H9 (cell line): Measurements from ENCODE around the gene DOC2B. TPM values are rescaled to one million over a fixed set of nuclear protein-coding genes. Genes with fewer than 3 reads are reported as not detected.
A peak's percentile ranks its signal among the peaks of the same experiment; 100 is the strongest.

Source experiments
- DNase-seq: peaks from one replicate; pipeline ENCODE4 v3.0.0-alpha.2; 2017
- H2AFZ ChIP-seq: one replicate; pipeline ENCODE4 v1.6.1; 2013; ENCODE audit warnings: mild to moderate bottlenecking, low read length, control low read depth, moderate library complexity
- H2AK5ac ChIP-seq: 2 replicates; pipeline ENCODE4 v1.6.1; 2013; ENCODE audit warnings: low read length, control low read depth, mixed read lengths; ENCODE audit not compliant: insufficient read length
- H2BK120ac ChIP-seq: one replicate; pipeline ENCODE4 v1.6.1; 2013; ENCODE audit warnings: low read depth, mild to moderate bottlenecking, low read length, control low read depth, inconsistent platforms; ENCODE audit not compliant: poor library complexity, severe bottlenecking
- H2BK12ac ChIP-seq: 2 replicates; pipeline ENCODE4 v1.6.1; 2013; ENCODE audit warnings: low read length, control low read depth, mixed read lengths, low read depth; ENCODE audit not compliant: insufficient read length
- H2BK15ac ChIP-seq: 2 replicates; pipeline ENCODE4 v1.6.1; 2013; ENCODE audit warnings: low read depth, low read length, control low read depth
- H2BK20ac ChIP-seq: one replicate; pipeline ENCODE4 v1.6.1; 2013; ENCODE audit warnings: low read depth, mild to moderate bottlenecking, low read length, control low read depth, inconsistent platforms; ENCODE audit not compliant: poor library complexity, severe bottlenecking
- H2BK5ac ChIP-seq: 2 replicates; pipeline ENCODE4 v1.6.1; 2013; ENCODE audit warnings: low read length, control low read depth, mixed read lengths; ENCODE audit not compliant: insufficient read length
- H3K14ac ChIP-seq: 2 replicates; pipeline ENCODE4 v1.6.1; 2013; ENCODE audit warnings: low read length, control low read depth; ENCODE audit not compliant: insufficient read depth
- H3K18ac ChIP-seq: 2 replicates; pipeline ENCODE4 v1.6.1; 2013; ENCODE audit warnings: low read depth, mild to moderate bottlenecking, mixed read lengths, low read length, control low read depth; ENCODE audit not compliant: insufficient read length
- H3K23ac ChIP-seq: 2 replicates; pipeline ENCODE4 v1.6.1; 2013; ENCODE audit warnings: low read length, control low read depth, mixed read lengths, low read depth; ENCODE audit not compliant: insufficient read length
- H3K23me2 ChIP-seq: 2 replicates; pipeline ENCODE4 v1.6.1; 2013; ENCODE audit warnings: low read depth, mild to moderate bottlenecking, mixed read lengths, low read length, control low read depth; ENCODE audit not compliant: insufficient read length, poor library complexity, severe bottlenecking
- H3K27ac ChIP-seq: 2 replicates; pipeline ENCODE4 v1.5.1; 2013; ENCODE audit warnings: low read length, control low read depth, mixed read lengths, low read depth; ENCODE audit not compliant: insufficient read length
- H3K27me3 ChIP-seq: 2 replicates; pipeline ENCODE4 v1.6.1; 2013; ENCODE audit warnings: low read length, control low read depth, inconsistent platforms; ENCODE audit not compliant: insufficient read depth
- H3K4ac ChIP-seq: 2 replicates; pipeline ENCODE4 v1.6.1; 2013; ENCODE audit warnings: low read depth, mild to moderate bottlenecking, control low read depth, inconsistent platforms, low read length, moderate library complexity
- H3K4me1 ChIP-seq: 2 replicates; pipeline ENCODE4 v1.6.1; 2013; ENCODE audit warnings: low read length, control low read depth, inconsistent platforms; ENCODE audit not compliant: insufficient read depth
- H3K4me2 ChIP-seq: 2 replicates; pipeline ENCODE4 v1.6.1; 2013; ENCODE audit warnings: low read length, control low read depth, mixed read lengths; ENCODE audit not compliant: insufficient read length, insufficient read depth
- H3K56ac ChIP-seq: 2 replicates; pipeline ENCODE4 v1.6.1; 2013; ENCODE audit warnings: low read depth, mild to moderate bottlenecking, mixed read lengths, low read length, control low read depth; ENCODE audit not compliant: insufficient read length
- H3K79me1 ChIP-seq: 2 replicates; pipeline ENCODE4 v1.6.1; 2013; ENCODE audit warnings: low read depth, mild to moderate bottlenecking, moderate library complexity, low read length, control low read depth, inconsistent platforms; ENCODE audit not compliant: insufficient read depth, poor library complexity, severe bottlenecking
- H3K79me2 ChIP-seq: 2 replicates; pipeline ENCODE4 v1.6.1; 2013; ENCODE audit warnings: low read length, control low read depth, inconsistent platforms; ENCODE audit not compliant: insufficient read depth
- H3K9ac ChIP-seq: 2 replicates; pipeline ENCODE4 v1.6.1; 2013; ENCODE audit warnings: low read length, control low read depth, mixed read lengths; ENCODE audit not compliant: insufficient read length; ENCODE audit errors: extremely low read depth
- H3K9me3 ChIP-seq: one replicate; pipeline ENCODE4 v1.6.1; 2013; ENCODE audit warnings: low read depth, low read length, inconsistent platforms; ENCODE audit not compliant: control insufficient read depth
- H3T11ph ChIP-seq: one replicate; pipeline ENCODE4 v1.6.1; 2013; ENCODE audit warnings: mild to moderate bottlenecking, low read length, control low read depth, inconsistent platforms
- H4K20me1 ChIP-seq: one replicate; pipeline ENCODE4 v1.6.1; 2013; ENCODE audit not compliant: control insufficient read depth, insufficient read length, insufficient read depth
- H4K5ac ChIP-seq: 2 replicates; pipeline ENCODE4 v1.6.1; 2013; ENCODE audit warnings: low read depth, mild to moderate bottlenecking, mixed read lengths, low read length, control low read depth; ENCODE audit not compliant: insufficient read length
- H4K8ac ChIP-seq: replicated peaks from 2 replicates; pipeline ENCODE4 v1.6.1; 2013; ENCODE audit warnings: low read length, control low read depth, mixed read lengths, low read depth; ENCODE audit not compliant: insufficient read length
- H4K91ac ChIP-seq: 2 replicates; pipeline ENCODE4 v1.6.1; 2013; ENCODE audit warnings: low read depth, mild to moderate bottlenecking, moderate library complexity, mixed read lengths, low read length, control low read depth; ENCODE audit not compliant: insufficient read length
- H3K27ac Mint-ChIP-seq, 3 experiments: 2 replicates in 2 of 3; 3 replicates in 1 of 3; pipeline ENCODE4 v1.8.0; 2020 to 2021; ENCODE audit warnings: mixed read lengths in 3 of 3, mild to moderate bottlenecking in 1 of 3, moderate library complexity in 1 of 3
- H3K27me3 Mint-ChIP-seq: 2 replicates; pipeline ENCODE4 v1.8.0; 2021; ENCODE audit warnings: low read depth, mild to moderate bottlenecking, moderate library complexity, mixed read lengths
- H3K36me3 Mint-ChIP-seq, 3 experiments: 2 replicates in 2 of 3; 3 replicates in 1 of 3; pipeline ENCODE4 v1.8.0; 2020 to 2021; ENCODE audit warnings: low read depth in 3 of 3, mixed read lengths in 3 of 3; ENCODE audit not compliant: insufficient read depth in 1 of 3
- H3K4me1 Mint-ChIP-seq, 2 experiments: 2 replicates each; pipeline ENCODE4 v1.8.0; 2020; ENCODE audit warnings: mixed read lengths in 2 of 2
- H3K4me3 Mint-ChIP-seq, 2 experiments: 2 replicates in 1 of 2; 3 replicates in 1 of 2; pipeline ENCODE4 v1.8.0; 2020 to 2021; ENCODE audit warnings: mild to moderate bottlenecking in 2 of 2, mixed read lengths in 2 of 2, moderate library complexity in 1 of 2
- H3K9me3 Mint-ChIP-seq, 2 experiments: 2 replicates in 1 of 2; 3 replicates in 1 of 2; pipeline ENCODE4 v1.8.0; 2020; ENCODE audit warnings: mild to moderate bottlenecking in 2 of 2, mixed read lengths in 2 of 2, moderate library complexity in 1 of 2
- CTCF ChIP-seq: fragments of 200-600 bp; sonication (generic); conservative IDR thresholded peaks from 3 replicates; pipeline ENCODE4 v1.8.0; 2021; ENCODE audit warnings: antibody characterized with exemption, mild to moderate bottlenecking
- WGBS: extraction: QIAGEN DNeasy Blood & Tissue Kit; methylation state at CpG from one replicate; pipeline ENCODE4 v1.1.7; 2013; ENCODE audit warnings: missing lambda C conversion rate, low lambda C conversion rate, mixed read lengths; ENCODE audit not compliant: insufficient read length; ENCODE audit errors: extremely low coverage; 5-methylcytosine and 5-hydroxymethylcytosine counted together
- total RNA-seq: library from RNA; stranded (reverse); gene quantifications from 2 replicates; pipeline ENCODE4 v1.2.1, GENCODE V29; 2021

The DOC2B gene
- total RNA-seq, 1 experiment from 2014 or later, result 2.1 TPM

GRCh38 chr17:192666-193425, 11.4 kb upstream of the DOC2B start:
- Histone ChIP-seq H4K8ac (no peak overlapping the region), H3K23ac (no peak overlapping the region), H3T11ph (no peak overlapping the region), H4K91ac (no peak overlapping the region), H3K56ac (no peak overlapping the region), H4K5ac (no peak overlapping the region), H3K14ac (no peak overlapping the region), H2BK12ac (no peak overlapping the region), H2AFZ (no peak overlapping the region), H2BK120ac (no peak overlapping the region), H3K27me3 (no peaks in the 10 kb centered on the region), H3K9ac (no peak overlapping the region), H3K79me1 (no peaks in the 10 kb centered on the region), H3K18ac (no peak overlapping the region), H3K23me2 (no peaks in the 10 kb centered on the region), H3K9me3 (no peaks in the 10 kb centered on the region), H2BK5ac (no peak overlapping the region), H3K4me1 (no peaks in the 10 kb centered on the region), H2BK15ac (no peak overlapping the region), H3K4me2 (no peak overlapping the region), H3K4ac (no peak overlapping the region), H4K20me1 (peaks cover 3% of the 10 kb centered on the region), H3K27ac (no peak overlapping the region), H2AK5ac (no peak overlapping the region), H2BK20ac (no peak overlapping the region), H3K79me2 (no peaks in the 10 kb centered on the region)
- TF ChIP-seq CTCF, result no peak
- DNase-seq, result no peak
- H3K4me3 Mint-ChIP-seq, result no peak overlapping the region
- H3K27me3 Mint-ChIP-seq, result peaks cover 5% of the 10 kb centered on the region
- WGBS, result no CpG with 5 or more reads among the region's 21 CpGs
- peaks cover under 1 to 3% of the 10 kb centered on the region in 2 experiments; a peak in 4 of 5 replicates for H3K9me3 Mint-ChIP-seq
- H3K27ac Mint-ChIP-seq, result peak overlapping the region in 1 of 3 experiments; percentile 27; a peak in 1 of 7 replicates
- H3K4me1 Mint-ChIP-seq, result peaks cover 5% of the 10 kb centered on the region in 2 experiments; a peak in 3 of 4 replicates
- H3K36me3 Mint-ChIP-seq, result peaks cover 0 to 1% (median under 1%) of the 10 kb centered on the region in 3 experiments; a peak in 2 of 7 replicates
